Kidney capillary endothelial cell (primary cell): ENCODE results near the gene DSG2.
A peak's percentile ranks its signal among the peaks of the same experiment; 100 is the strongest.
"Not testable (repeated sequence)": the region's sequence is repeated elsewhere in the genome, so short reads cannot be mapped to it uniquely, and the experiment has no call there.

ENCODE experiments used
- DNase-seq: peaks from one replicate; pipeline ENCODE4 v3.0.0-alpha.2; 2018; ENCODE audit warnings: low spot score

The DSG2 gene

DNA sequence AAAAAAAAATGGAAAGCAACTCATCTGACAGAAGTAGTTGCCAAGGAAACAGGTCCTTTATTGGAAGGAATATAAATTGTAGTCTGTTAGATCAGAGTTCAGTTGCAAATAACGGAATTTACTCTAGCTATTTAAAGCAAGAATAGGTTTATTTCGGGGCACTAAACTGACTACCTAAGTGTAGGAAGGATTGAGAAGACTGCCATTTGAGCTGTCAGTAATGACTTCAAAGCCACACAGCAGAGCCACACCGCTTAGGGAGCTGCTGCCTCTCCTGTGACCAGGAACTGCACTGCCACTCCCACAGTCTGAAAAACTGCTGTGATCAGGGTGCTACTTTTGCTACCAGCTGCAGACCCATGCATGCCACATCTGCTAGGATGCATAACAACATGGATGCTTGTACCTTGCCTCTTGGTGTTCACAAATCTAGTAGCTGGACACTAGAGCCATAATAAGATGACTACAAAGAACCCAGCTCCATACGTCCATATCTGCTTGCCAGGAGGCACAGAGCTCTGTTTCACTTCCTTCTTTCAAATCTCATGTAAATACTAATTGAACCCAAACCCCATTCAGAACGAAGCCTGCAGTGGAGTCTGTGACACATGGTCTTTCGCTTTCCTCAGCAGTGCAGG, 2.2 kb downstream of the DSG2 start:
- DNase-seq = no peak

DNA sequence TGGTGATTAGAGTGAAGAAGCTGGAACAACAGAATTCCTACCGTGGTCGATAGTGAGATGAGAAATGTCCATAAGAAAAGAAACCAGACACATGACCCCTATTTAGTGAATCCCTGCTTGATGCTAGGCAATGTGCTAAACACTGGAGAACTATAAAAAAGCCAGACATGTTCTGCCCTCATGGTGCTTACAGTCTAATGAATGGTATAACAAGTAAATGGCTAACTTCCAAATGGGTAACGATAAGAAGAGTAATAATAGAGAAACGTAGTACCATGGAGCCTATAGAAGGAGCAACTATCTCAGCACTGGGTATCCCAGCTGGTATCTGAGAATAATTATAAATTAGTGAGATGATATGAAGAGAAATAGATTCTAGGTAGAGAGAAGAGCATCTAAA, 5.0 kb downstream of the DSG2 start:
- DNase-seq = no peak

DNA sequence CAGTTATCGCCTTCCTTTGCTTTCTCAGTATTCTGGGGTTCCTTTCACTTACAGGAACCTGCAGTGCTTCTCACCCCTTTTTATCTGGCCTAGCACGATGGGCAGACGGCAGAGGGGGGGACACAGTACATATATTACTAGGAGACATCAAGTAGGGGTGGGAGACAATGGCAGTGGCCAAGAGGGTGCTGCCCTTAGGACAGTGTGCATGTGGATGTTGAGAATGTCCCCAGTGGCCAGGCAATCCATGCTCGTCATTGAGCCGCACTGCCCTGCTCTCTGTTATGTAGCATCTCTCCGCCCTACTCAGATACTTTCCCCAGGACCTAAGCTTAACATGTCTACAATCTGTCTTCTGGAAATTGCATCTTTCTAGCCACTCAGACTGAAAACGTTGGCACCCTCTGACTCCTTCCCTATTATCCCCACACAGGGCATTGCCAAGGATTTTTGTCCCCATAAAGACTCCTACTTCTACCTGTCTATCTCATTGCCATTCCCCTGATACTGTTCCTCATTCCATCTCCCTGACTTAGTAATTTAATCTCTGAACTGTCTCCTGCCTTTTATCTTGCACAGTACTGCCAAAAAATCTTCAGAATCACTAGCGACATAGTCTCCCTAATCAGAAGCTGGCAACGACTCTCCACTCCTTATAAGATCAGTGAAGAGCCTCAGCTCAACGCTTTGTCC, 6.6 kb downstream of the DSG2 start:
- DNase-seq = no peak

DNA sequence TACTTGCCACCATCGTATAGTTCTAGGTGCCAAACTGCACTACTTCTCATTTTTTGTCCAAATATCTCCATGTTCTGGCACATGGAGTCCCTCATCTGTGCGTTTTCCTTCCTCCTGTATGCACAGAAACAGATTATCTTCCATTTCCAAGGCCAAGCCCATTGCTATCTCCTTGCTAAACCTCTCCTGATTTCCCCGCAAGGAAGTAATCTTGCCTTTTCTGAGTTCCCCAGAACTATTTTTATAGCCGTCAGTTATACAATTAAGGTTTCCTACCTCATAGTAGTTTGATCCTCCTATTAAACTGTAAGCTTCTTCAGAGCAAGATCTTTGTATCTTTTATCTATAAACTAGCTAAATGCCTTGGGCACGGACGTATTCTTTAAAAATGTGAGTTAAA, 7.2 kb downstream of the DSG2 start:
- DNase-seq = no peak

DNA sequence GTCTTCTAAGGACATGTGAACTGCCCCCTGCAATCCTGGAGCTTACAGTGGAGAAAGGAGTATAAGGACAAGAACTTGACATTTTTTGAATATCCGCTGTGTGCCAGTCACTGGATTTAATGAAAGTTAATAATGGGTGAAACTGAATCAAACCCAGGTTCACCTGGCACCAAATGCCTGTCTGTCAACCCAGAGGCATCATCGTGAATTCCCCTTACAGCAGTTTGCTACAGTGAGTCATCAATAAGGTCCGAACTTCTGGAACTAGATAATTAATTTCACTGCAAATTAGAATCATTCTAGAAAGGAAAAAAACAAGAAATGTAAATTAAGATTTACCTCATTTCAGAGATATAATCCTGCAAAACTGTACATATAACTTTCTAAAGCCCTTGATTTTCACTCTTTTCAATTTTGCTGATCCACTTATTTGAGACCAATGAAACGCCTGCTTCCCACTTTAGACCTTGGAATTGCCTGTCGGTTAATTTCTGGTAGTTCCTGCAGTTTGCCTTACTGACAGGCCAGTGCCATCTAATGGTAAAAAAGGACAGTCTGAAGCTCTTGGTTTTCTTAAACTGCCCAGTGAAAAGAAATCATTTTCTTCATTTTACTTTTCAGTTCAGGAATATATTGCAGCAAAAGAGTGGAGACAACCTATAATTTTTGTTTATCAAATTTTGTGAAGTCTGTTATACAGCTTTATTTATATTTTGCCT, 8.2 kb downstream of the DSG2 start:
- DNase-seq = no peak

DNA sequence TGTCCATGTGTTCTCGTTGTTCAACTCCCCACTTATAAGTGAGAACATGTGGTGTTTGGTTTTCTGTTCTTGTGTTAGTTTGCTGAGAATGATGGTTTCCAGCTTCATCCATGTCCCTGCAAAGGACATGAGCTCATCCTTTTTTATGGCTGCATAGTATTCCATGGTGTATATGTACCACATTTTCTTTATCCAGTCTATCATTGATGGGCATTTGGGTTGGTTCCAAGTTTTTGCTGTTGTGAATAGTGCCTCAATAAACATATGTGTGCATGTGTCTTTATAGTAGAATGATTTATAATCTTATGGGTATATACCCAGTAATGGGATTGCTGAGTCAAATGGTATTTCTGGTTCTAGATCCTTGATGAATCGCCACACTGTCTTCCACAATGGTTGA, 9.1 kb downstream of the DSG2 start:
- not testable (repeated sequence) for DNase-seq

DNA sequence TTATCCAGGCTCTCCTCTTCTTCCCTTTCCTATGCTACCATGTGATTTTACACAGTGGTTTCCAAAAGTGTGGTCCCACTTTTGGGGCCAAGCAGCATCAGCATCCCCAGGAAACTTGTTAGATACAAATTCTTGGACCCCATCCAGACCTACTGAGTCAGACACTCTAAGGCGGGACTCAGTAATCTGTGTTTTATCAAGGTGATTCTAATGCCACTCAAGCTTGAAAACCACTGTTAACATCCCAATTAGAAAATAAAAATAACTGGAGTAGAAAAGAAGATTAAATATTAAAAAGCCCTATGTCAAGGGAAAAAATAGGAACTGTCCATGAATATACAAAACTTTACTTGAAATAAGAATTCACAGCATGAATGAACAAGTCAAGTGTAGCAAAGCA, 10.8 kb downstream of the DSG2 start:
- DNase-seq = no peak

DNA sequence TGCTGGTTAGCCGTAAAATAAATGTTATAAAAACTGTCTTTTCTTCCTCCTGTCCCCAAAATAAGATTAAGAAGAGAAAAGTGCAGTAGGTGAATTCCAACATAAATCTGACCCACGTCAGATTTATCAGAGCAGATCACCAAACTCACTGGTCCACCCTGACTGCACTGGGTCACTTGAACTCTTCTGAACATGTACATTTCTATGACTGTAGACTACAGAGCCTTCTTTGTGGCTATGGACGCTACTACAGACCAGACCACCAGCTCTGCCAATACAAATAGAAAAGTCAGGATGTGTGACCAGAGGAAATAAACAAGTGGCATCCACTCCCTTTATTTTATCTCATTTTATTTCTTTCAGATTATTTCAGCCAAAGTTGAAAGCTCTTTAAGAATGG, 11.6 kb downstream of the DSG2 start:
- DNase-seq = no peak

DNA sequence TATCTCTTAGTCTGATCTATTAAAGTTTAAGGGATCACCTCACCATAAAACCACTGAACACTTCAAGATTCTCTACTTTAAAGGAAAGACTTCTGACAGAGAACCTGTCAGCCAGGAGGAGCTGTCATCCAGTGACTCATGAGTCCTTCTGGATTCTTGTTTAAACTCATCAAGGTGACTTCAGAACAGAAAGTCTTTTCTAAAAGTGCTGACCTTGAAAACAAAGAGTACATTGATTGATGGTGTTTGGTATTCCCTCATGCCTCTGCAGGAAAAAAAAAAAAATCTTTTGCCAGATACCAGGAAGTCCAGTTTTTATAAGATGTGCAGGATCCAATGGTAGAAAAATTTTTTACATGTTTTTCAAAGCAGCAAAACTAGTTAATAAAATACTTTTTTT, 12.3 kb downstream of the DSG2 start:
- DNase-seq = no peak

DNA sequence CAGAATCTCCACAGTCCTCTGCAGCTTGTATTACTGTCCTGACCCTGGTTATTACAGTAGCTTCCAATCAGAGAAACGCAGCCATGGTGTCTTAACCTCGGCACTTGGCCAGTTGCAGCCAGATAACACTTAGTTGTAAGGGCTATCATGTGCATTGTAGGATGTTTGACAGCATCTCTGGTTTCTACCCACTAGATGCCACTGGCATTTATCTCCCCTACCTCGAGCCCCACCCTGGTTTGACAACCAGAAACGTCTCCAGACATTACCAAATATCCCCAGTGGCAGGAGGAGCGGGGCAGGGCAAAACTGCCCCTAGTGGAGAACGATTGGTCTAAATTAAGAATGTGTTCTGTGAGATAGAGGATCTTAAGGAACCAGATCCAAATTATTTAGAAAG, 13.1 kb downstream of the DSG2 start:
- no peak for DNase-seq

DNA sequence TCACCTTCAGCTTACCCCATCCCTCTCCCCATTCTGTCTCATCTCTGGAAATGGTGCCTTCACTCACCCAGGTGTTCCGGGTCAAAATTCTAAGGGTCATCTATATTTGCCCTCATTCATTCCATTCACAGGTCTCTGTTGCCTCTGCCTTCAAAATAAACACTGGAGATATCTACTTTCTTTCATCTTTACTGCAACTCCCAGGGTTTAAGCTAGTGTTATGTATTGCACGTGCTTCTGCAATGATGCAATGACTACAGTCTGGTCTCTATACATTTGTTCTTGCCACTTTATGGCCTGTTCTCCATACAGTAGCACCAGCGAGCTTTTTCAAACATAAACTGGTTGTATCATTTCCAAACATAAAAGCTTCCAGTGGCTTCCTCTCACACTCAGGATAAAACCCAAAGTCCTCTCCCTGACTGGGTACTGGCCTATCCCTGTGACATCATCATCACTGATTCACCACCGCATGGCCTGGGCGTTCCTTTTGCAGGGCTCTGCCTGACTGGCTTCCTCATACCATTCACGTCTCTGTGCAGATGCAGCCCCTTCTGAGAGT, 14.3 kb downstream of the DSG2 start:
- no peak for DNase-seq

DNA sequence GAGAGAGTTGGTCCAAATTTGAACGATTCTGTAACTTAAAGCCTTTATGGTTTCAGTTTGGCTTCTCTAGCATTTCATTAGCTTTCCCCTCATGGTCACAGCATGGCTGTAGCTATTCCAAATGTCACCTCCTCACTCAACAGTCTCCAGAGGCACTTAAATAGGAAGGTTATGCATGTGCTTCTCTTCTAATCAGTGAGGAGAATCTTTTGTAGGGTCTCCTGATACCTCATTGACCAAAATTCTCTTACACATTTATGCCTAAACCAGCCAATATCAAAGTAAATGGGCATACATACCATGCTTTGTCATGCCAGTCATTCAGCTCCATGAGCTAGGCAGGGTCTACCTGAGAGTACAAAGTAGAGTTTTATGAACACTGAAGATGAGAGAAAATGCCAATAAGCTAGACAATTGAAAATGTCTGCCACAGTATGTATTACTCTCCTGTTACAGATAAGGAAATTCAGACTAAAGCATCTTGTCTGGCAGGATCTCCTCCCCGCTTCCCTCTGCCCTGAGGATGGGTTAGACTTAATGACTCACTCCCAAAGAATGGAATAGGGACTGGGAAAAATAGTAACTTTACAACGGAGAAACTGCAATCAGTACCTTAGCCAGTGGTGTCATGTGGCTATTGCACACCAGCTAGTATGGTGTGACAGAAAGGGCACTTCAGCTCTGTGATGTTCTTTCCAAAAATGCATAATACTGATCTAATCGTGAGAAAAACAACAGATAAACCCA, 15.4 kb downstream of the DSG2 start:
- DNase-seq = peak; percentile 51

DNA sequence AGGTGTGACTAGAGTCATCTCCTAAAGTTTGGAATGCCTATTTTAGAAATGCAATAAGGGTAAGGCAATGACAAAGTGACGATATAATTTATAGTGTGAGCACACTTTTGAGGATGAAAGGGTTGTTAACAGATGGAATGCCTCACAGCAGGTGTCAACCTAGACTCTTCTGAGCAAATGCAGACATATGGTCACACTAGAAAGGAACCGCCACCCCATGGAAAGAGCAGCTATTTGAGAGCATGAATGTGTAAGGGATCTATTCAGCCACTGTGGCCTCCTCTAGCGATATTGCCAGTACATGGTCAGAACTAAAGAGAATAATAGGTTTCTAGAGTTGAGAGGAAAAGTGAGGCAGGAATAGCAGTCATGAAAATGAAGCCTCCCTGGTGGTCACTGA, 18.5 kb downstream of the DSG2 start:
- no peak for DNase-seq

DNA sequence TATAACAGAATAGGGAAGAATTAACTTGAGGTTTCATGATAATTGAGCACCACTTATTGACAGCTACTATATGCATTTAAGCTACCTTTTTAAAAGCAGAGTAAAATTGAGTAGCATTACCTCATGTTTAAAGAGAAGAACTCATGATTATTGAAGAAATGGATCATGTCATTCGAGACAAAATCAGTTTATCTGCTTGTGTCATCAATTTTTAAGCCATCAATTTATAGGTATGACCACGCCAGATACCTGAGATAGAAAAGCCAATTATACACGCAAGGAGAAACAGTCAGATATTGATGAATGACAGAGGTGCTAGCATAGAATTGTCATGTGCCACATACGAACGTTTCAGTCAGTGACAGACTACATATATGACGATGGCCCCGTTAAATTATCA, 28.4 kb downstream of the DSG2 start:
- DNase-seq = no peak

DNA sequence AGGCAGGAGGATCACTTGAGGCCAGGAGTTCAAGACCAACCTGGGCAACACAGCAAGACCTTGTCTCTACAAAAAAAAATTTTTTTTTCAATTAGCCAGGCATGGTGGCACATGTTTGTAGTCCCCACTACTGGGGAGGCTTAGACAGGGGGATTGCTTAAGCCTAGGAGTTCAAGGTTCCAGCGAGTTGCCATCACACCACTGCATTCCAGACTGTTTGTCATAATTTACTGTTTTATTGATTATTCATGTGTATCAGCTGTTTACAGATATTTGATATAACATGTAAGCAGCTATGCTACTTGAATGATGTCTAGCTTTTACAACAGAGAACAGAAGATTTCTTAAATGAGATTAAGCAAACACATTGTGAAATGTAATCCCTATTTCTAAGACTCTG, 35.3 kb downstream of the DSG2 start:
- DNase-seq = no peak

DNA sequence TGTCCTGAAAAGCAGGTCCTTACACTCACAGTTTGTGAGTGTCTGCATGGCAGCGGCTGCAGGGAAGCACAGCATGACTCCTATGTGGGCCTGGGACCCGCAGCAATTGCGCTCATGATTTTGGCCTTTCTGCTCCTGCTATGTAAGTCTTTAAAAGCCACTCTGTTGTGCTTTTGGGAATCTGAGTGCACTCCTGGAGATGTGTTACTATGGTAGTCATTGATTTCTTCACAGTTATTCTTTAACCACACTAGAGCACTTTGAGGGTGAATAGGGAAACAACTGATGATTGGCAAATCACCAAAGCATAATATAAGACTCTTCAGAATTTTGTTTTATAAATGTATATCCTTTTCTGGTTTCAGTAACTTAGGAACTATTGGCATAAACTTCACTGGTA, 40.9 kb downstream of the DSG2 start:
- no peak for DNase-seq

DNA sequence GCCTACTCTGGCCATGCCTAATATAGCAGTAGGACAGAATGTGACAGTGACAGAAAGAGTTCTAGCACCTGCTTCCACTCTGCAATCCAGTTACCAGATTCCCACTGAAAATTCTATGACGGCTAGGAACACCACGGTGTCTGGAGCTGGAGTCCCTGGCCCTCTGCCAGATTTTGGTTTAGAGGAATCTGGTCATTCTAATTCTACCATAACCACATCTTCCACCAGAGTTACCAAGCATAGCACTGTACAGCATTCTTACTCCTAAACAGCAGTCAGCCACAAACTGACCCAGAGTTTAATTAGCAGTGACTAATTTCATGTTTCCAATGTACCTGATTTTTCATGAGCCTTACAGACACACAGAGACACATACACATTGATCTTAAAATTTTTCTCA, 48.5 kb downstream of the DSG2 start:
- no peak for DNase-seq

DNA sequence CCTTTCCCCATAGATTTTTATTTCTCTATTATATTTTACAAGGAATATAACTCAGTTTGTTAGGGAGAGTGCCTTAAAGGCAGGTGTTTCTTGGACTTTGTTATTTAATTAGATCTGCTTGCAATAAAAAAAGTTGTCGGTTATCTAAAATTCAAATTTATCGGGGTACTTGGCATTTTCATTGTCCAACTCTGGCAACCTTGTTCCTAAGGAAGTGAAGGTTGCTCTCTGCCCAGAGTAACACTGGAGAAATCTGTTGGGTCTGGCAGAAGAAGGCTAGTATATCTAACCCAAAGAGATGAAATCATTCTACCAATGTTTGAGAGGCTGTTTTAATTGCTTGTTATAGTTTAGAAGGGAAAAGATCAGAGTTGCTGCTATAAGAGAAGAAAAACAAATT, 50.9 kb downstream of the DSG2 start:
- no peak for DNase-seq

DNA sequence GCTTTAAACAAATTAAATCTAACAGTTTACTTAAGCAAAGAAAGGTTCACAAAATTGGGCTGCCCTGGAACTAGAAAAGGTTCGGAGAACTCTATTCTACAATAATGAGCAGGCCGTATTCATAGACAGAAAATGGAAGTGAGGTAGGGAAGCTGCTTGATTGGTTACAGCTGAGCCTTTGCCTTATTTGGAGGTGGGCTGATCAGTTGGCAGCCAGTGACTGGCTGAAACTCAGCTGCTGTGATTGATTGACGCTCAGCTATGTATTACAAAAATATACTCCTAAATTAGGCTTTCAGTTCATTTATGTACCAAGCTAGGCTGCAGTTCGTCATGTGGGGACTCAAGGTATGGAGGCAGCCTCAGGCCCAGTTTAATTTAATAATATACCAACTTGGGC, 51.4 kb downstream of the DSG2 start:
- DNase-seq = no peak

DNA sequence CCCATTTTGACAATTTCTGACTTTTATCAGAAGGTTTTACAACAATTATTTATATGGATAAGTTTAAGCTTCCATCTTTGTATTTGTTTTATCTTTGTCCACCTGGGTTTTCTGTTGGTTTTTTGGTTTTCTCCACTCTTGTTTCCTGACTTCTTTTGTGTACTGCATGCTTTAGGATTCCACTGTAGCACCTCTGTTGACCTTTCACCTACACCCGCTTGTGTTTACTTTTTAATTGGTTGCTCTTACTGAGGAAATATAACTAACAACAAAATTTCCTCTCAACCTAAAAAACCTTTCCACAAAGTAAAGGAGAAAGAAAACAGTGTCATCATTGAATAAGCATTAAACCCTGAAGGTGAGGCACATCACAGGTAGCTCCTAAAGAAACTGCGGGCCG, 53.9 kb downstream of the DSG2 start:
- no peak for DNase-seq

DNA sequence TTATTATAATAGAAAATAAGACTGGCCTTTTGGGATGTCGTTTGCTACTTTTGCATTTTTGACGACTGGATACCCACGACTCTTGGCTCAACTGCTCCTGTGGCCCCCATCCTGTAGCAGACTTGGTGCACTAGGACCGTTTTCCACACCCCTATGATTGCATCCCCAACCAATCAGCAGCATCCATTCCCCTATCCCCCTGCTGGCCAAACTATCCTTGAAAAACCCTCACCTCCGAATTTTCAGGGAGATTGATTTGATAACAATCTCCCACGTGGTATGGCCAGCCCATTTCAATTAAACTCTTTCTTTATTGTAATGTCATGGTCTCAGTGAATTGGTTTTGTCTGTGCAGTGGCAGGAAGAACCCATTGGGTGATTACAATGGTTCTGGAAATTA, 55.8 kb downstream of the DSG2 start:
- DNase-seq = no peak

DNA sequence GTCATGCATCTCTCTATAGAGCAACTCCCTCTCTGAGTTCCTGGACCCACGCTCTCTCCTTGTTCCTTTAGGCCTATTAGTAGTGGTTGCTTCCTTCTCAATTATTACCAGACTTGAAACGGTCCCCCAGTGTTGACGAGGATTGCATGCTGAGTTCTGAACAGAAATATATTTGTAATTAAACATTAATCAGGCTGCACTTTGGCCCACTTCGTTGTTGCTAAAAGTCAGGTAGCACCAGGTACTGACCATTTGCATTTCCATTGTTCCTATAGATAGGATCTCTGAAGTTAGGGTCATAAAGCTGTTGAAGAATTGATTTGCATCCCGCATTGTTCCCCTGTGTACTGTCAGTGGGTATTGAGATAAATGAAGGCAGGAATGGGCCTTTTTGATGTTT, 56.8 kb downstream of the DSG2 start:
- DNase-seq = no peak
